A549 treated with GW870086 at 1 μM for 4 hours (cell line): ENCODE measurements around the gene CCDC40. TPM values are rescaled to one million over a fixed set of nuclear protein-coding genes. Genes with fewer than 3 reads are reported as not detected.

Source experiments
- total RNA-seq: library from RNA; stranded (reverse); fragments of 200-300 nt; extraction: Qiagen RNA extraction; gene quantifications from 5 replicates; pipeline ENCODE4 v1.2.3, GENCODE V29; 2022; ENCODE audit warnings: low read depth

The CCDC40 gene, protein sequence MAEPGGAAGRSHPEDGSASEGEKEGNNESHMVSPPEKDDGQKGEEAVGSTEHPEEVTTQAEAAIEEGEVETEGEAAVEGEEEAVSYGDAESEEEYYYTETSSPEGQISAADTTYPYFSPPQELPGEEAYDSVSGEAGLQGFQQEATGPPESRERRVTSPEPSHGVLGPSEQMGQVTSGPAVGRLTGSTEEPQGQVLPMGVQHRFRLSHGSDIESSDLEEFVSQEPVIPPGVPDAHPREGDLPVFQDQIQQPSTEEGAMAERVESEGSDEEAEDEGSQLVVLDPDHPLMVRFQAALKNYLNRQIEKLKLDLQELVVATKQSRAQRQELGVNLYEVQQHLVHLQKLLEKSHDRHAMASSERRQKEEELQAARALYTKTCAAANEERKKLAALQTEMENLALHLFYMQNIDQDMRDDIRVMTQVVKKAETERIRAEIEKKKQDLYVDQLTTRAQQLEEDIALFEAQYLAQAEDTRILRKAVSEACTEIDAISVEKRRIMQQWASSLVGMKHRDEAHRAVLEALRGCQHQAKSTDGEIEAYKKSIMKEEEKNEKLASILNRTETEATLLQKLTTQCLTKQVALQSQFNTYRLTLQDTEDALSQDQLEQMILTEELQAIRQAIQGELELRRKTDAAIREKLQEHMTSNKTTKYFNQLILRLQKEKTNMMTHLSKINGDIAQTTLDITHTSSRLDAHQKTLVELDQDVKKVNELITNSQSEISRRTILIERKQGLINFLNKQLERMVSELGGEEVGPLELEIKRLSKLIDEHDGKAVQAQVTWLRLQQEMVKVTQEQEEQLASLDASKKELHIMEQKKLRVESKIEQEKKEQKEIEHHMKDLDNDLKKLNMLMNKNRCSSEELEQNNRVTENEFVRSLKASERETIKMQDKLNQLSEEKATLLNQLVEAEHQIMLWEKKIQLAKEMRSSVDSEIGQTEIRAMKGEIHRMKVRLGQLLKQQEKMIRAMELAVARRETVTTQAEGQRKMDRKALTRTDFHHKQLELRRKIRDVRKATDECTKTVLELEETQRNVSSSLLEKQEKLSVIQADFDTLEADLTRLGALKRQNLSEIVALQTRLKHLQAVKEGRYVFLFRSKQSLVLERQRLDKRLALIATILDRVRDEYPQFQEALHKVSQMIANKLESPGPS
- 3.7 to 7.0 TPM (median 5.4 TPM) in 5 replicates for total RNA-seq

DNA sequence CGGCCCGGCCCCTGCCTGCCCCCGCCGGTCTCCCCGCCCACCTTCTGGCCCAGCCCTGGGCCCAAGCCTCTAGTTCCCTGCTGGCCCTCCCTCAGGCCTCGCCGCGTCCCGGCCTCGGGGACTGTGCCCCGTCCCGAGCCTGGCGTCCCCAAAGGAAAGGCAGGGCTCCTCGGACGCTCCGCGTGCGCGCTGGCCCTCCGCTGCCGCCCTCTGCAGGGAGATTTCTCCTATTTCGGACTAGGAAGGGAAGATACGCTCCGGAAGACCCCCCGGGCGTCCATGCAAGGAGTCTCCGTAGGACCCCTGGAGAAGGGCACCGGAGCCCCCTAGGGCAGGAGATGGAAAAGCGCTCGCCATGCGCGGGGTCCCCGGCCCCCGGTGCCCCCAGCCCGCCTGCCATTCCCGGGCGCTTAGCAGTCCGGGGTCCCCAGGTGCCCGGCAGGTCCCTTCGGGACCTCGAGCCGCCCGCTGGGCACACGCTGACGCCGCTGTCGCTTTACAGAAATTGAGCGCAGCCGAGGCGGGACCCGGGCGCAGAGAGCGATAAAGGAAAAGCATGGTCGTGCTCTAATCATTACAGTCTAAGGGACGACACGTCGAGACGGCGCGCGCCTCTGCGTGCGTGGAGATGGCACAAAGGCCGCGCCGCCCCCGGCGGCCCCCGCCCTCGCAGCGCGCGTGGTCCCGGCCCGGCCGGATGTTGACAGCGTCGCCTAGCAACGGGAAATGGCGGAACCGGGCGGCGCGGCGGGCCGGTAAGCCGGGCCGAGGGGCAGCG is at the start of gene CCDC40:
TSS of gene CCDC40 (plus strand) at position 706 of the 778 bp plus-strand sequence. CDS start at position 727, 21 bp downstream.

DNA sequence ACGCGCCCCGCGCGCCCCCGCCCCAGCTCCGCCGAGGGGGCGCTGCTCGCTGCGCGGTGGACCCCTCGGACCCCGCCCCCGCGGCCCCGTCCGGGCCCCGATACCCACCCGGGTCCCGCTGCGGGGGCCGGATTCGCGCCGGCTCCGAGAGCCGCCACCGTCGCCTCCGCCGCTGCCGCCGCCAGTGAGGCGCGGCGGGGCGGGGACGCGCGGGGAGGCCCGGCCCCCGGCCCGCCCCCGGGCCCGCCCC is 830 bp upstream of the CCDC40 start, which contains the start of gene TBC1D16:
TSS of gene TBC1D16 (minus strand) at position 186 of the 250 bp plus-strand sequence. CDS start 22,325 bp downstream, outside the sequence.

DNA sequence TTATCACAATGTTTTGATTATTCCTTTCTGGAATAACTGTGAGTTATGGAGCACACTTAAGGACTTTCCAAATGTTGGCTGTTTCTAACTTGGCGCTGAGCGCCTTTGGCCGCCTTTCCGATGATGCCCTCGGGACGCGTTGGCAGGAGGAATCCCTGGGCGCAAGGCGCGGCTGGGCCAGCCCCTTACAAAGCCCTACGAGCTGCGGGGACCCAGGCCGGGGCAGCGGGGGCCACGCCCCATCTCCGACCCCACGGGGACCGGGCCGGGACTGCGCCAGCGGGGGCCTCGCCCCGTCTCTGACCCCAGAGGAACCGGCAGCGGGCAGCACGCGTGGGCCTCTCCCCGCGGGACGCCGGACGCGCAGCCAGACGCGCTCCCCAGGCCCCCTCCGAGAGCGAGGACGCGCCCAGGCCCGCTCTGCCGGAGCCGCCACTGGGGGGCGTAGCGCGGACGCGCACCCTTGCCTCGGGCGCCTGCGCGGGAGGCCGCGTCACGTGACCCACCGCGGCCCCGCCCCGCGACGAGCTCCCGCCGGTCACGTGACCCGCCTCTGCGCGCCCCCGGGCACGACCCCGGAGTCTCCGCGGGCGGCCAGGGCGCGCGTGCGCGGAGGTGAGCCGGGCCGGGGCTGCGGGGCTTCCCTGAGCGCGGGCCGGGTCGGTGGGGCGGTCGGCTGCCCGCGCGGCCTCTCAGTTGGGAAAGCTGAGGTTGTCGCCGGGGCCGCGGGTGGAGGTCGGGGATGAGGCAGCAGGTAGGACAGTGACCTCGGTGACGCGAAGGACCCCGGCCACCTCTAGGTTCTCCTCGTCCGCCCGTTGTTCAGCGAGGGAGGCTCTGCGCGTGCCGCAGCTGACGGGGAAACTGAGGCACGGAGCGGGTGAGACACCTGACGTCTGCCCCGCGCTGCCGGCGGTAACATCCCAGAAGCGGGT is 64.8 kb downstream of the CCDC40 start, which contains the start of gene GAA:
TSS of gene GAA (plus strand) at position 571 of the 935 bp plus-strand sequence. CDS start 3,006 bp downstream, outside the sequence.

DNA sequence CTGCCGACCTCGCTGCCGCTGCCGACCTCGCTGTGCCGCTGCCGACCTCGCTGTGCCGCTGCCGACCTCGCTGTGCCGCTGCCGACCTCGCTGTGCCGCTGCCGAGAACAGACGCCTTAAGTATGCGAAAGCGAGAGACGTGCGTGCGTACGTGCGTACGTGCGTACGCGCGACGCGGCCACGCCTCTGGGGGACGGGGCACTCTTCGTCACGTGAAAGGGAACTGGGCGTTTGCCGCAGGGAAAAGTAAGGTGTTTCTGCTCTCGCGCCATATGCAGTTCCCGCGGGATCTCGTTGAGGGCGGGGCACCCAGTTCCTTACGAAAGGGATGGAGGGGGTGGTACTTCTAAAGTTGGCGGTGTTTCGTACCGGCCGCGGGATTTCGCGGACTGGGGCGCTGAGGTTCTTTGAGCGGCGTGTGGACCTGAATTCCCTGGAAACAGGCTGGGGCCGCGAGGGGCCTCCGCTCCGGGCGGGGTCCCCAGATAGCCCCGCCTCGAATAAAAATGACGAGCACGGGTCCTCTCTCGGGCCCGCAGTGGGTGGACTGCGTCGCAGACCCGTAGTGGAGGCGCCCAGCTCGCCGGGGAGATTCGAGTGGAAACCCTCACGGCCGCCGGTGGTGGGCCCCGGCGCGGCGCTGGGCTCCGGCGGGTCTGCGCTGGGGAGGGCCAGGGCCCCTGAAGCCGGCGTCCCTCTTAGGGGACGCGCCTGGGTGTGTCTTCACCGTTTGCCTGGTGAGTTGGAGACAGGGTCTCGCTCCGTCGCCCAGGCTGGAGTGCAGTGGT is 110.8 kb downstream of the CCDC40 start, which contains the start of gene EIF4A3:
TSS of gene EIF4A3 (minus strand) at position 94 of the 788 bp plus-strand sequence. CDS start 167 bp downstream, outside the sequence.

Other genes starting within 250 kb of the CCDC40 start
- 10.9 to 17.4 TPM (median 16.1 TPM) in 5 replicates for gene CBX8, start 239.6 kb upstream of the CCDC40 start, total RNA-seq
- gene CBX4, start 197.2 kb upstream of the CCDC40 start, total RNA-seq: 24.4 to 34.5 TPM (median 33.3 TPM) in 5 replicates
- 6.9 to 10.9 TPM (median 10.0 TPM) in 5 replicates for gene TBC1D16, start 770 bp upstream of the CCDC40 start, total RNA-seq
- 47.4 to 57.5 TPM (median 54.4 TPM) in 5 replicates for gene GAA, start 64.9 kb downstream of the CCDC40 start, total RNA-seq
- gene EIF4A3, start 110.5 kb downstream of the CCDC40 start, total RNA-seq: 184 to 217 TPM (median 211 TPM) in 5 replicates
- 0.12 to 0.43 TPM (median 0.34 TPM) in 5 replicates for gene CARD14, start 133.4 kb downstream of the CCDC40 start, total RNA-seq
- gene SGSH, start 183.7 kb downstream of the CCDC40 start, total RNA-seq: 18.3 to 28.1 TPM (median 23.9 TPM) in 5 replicates
- gene SLC26A11, start 183.8 kb downstream of the CCDC40 start, total RNA-seq: 13.3 to 15.7 TPM (median 14.4 TPM) in 5 replicates
- 54.9 to 62.3 TPM (median 58.8 TPM) in 5 replicates for gene RNF213, start 224.2 kb downstream of the CCDC40 start, total RNA-seq